Endothelial cell of hepatic sinusoid (primary cell): ENCODE data around the gene ENOPH1.

Experiments
- in situ Hi-C: cut with HindIII; loops from 2 replicates; pipeline ENCODE4 v1.10.0; 2017; ENCODE audit warnings: low sequenced_read_pairs

ENOPH1 gene

DNA sequence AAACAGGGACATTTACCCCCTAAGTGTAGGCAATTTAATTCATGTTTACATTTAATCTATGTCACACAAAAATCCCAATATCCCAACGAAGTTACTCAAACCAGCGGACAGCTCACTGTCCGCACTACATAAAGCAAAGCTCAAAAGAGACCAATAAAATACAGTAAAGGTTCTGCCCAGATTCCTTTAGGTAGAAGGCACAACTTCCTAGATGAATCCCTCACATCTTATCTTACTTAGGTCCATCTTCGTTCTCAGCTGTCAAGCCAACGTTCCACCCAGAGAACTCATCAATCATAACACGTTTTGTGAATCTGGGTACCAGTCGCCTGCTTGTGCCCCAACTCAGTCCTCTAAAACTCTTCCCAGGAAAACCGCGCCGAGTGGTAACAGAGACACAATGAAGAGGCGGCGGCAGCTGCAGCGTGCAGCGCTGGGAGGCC lies 1.8 kb upstream of the ENOPH1 start:
- in situ Hi-C loops = no loop called here

DNA sequence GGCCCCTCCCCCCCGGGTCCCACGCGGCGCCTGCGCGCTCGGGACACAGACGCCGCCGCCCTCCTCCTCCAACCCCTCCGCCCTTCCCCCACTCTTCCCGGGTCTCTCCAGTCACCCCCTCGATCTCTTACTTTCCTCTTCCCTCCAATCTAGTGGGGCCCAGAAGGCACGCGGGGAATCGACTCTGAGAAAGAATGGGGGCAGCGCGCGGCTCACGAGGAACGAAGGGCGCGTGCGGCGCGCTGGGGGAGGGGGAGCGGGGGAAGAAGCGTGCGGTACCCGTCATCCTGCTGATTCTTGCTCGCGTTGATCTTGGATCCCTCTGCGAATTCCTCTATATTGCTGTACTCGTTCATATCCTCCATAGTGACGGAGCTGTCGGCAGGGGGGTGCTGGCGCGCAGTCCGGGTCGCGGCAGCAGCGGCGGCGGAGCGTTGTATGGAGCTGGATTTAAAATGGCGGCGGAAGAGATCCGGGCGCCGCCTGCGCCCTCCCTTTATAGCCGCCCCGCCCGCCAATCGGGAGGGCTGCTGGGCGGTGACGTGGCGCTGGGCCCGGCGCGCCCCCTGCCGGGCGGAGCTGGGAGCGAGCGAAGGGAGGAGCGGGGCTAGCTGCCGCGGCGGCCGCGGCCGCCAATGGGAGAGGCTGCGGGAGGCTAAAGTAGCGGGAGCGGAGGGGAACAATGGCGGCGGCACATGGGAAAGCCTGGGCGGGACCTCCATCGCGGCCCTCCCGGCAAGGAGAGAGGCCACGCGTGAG lies 1.2 kb upstream of the ENOPH1 start:
- in situ Hi-C loops = no loop called here

DNA sequence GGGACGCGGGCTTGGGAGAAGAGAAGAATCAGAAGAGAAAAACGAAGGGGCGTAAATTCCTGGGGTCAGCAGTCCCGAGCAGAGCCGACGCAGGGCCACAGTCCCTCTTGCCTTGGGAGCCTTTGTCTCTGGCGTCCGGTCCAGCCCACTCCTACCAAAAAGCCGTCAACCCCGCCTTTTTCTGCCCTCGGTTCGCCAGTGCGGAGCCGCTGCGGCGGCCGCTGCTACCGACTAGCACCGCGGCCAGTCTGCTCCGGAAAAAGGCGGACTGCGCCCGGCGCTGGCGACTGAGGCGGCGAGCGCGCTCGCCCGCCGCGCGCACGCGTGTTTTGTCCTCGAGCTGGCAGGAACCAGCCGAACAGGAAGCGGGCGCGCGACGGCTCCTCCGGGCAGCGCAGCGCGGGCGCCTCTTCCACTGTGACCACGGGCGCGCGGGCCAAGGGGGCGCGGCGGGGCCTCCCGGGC lies 630 bp upstream of the ENOPH1 start:
- in situ Hi-C loops = no loop called here

DNA sequence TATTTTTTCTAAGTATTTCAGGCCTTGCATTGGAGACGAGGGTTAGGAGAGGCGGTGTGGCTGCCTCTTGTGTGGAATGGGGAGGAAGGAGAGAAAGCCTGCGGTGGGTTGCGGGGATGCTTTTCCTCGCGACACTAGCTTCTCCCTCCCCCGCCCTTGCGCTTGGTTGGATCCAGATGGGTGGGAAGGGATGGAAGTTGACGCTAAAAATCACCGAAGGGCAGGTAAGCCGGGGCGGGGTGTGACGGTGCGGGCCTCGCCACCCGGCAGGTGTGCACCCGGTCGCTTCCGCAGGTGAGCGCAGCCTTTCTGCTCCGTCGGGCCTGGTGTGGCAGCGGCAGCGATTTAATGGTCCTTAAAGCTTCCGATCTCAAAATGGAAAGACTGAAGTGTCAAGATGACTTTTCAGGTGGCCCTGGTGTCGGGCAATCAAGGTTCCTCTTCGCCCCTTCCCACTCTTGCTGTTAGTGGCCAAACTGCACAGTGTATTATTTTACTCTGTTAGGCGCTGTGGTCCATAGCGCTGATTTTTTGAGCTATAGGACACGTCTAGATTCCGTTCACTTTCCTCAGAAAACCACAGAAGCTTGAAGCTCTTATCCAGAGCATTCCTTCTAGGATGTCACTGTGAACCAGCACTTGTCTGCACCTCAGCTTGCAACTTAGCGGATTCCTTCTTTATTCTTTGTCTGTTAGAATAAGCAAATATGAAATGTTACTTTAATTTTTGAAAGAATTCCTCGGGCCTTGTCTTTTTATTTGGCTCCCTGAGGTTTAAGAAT lies 765 bp downstream of the ENOPH1 start:
- in situ Hi-C loops = no loop called here

DNA sequence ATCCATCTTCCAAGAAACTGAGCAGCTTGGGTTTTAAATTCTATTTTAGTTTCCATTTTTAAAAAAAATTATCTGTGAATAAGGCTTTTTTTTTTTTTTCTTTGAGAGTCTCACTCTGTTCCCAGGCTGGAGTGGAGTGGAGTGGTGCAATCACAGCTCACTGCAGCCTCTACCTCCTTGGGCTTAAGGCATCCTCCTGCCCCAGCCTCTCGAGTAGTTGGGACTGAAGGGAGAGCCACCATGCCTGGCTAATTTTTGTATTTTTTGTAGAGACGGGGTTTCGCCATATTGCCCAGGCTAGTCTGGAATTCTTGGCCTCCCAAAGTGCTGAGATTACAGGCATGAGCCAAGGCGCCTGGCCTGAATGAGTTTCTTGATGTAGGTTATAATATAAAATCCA lies 1.4 kb downstream of the ENOPH1 start:
- in situ Hi-C loops = no loop called here

DNA sequence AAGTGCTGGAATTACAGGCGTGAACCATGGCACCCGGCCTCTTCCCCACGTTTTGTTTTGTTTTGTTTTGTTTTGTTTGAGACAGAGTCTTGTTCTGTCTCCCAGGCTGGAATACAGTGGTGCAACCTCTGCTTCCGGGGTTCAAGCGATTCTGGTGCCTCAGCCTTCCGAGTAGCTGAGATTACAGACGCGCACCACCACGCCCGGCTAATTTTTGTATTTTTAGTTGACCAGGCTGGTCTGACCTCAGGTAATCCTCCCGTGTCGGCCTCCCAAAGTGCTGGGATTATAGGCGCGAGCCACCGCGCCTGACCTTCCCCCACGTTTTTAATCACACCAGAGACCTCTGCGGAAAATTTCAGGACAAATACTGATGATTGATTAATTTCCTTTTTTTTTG lies 2.2 kb downstream of the ENOPH1 start:
- in situ Hi-C loops = no loop called here

DNA sequence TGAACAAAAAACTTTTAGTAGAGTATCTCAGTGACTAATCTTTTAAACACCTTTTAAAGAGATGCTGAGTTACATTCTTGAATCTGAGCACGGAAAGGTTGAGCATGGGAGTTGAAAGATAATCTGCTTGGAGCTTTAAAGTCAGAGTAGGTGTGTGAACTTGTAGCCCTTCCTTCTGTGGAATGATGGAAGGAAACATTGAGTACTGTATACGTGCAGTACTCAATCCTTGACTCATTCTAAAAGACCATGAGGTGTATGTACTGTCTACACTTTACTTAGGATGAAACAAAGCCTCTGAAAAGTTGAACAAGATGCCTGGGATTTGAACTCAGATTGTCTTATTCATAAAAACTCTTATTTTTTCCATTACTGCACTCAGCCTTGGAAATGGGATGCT lies 3.4 kb downstream of the ENOPH1 start:
- in situ Hi-C loops = no loop called here

DNA sequence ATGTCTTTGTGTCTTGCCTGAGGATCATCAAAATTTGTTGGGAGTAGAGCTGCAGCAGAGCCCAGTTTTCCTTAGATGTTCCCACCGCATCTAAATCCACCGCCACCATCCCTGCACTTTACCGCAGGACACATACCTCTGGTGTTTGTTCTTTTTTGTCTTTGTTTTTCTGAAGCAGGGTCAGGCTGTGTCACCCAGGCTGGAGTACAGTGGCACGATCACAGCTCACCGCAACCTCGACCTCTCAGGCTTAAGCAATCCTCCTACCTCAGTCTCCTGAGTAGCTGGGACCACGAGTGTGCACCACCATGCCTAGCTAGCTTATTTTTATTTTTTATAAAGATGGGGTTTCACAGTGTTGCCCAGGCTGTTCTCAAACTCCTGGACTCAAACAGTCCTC lies 4.6 kb downstream of the ENOPH1 start:
- in situ Hi-C loops = no loop called here

DNA sequence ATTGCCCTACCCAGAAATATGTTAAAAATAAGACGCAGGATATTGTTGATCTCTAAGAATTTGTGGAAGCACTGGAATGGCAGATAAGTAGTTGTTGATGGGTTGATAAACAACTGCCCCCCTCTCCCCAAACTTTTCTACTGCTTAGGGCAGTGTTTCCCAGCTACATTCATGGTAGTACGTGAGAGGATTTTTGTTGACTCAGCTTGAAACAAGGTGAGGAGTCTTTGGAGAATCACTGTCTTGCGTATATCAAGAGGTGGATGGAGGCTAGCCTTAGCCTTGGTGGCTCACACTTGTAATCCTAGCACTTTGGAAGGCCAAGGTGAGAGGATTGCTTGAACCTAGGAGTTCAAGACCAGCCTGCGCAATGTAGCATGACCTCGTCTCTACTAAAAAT lies 5.7 kb downstream of the ENOPH1 start:
- in situ Hi-C loops = no loop called here

DNA sequence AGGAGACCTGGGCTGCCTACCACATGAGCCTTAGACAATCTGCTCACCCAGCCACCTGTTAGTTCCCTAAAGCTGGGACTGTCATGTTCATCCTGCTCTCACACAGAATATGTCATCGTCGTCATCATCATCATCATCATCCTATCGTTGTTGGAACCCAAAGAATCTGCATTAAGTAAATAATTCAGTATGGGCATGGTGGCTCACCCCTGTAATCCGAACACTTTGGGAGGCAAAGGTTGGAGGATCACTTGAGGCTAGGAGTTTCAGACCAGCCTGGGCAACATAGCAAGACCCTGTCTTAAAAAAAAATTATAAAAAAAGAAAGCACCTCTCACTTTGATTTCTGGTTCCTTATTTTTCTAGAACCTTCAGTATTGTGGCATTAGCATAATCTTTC lies 6.4 kb downstream of the ENOPH1 start:
- in situ Hi-C loops = no loop called here

DNA sequence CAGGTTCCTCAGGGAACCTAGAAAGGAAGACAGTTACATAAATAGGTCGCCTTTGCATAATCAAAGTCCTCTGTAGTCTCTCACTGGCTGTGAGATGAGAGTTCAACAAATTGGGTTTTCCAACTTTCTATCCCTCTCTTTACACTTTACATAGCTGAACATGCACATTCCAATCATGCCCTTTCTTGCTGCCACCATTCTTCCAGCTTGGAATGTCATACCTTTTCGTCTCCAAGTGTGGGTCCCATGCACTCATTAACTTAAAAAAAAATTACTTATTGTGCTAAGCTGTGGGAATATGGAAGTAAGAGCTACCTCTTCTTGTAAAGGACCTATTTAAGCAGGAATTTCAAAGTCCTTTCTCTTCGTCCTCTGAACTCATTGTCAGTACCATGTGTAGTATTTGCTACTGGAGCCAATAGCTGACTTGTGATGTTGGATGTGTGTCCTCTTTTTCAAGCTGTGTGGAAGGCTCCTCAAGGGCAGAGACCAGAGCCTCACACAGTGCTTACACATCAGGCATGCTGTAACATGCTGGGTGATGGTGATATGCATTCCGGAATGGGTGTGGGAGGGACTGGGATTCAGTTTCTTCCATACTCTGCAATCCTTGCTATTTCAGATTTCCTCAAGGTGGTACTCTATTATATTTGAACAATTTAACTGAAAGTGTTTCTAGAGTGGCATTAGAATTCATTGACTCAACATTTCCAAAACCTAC lies 7.1 kb downstream of the ENOPH1 start:
- in situ Hi-C loops = no loop called here

DNA sequence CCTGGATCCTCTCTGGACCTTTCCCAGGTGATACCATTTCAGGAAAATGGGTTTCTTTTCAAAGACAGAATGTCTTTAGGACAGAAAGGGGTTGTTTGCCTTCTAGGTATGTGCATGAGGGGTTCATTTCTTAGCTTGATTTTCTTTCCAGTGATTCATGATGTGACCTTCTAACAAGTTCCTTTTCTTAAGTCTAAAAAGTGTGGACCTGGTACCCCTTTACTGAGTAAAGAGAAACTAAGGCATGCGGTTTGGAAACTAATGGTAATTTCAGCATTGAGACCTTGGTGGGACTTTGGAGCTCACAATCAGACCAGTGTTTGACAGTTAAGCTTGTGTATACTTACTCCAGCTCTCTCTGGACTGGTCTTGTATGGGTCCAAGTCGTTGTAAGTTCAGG lies 8.7 kb downstream of the ENOPH1 start:
- in situ Hi-C loops = no loop called here

DNA sequence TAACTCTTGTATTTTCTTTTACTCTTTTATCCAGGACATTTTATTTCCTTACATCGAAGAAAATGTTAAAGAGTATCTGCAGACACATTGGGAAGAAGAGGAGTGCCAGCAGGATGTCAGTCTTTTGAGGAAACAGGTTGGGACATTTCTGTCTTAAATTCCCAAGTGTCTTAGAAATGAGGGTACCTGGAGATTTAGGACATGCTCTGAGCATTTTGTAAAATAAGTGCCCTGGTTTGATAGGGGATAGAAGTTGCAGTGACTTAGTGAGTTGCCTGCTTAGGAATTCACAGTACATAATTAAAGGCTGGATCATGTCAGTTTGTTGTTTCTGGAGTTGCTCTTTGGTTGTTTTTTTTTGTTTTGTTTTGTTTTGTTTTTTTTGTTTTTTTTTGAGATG lies 17.5 kb downstream of the ENOPH1 start:
- in situ Hi-C loops = no loop called here

DNA sequence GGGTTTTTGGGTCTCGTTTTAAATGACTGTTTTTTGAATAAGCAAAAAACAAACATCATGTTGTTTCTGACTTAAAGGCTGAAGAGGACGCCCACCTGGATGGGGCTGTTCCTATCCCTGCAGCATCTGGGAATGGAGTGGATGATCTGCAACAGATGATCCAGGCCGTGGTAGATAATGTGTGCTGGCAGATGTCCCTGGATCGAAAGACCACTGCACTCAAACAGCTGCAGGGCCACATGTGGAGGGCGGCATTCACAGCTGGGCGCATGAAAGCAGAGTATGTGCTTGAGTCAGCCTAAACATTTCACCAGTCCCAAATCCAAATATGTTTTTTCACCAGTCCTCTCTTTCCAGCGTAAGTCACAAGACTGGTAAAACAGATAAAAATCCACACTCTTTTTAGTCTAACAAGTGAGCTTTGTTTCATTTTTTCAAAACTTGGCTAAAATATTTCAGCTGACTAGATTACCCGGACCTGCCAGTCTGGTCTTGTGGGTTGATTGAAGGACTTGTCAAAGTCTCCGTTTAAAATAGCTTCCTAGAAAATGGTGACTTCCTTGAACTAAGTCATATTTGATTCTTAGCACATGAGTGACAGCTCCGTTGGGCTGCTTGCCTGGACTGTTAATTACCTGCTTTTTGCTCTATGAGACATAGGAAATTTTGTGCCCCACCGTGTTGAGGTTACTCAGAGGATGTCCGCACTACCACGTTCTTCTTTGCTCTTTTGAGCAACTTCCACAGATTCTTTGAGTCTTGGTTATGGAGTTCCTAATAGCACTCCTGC lies 20.8 kb downstream of the ENOPH1 start:
- in situ Hi-C loops = no loop called here

DNA sequence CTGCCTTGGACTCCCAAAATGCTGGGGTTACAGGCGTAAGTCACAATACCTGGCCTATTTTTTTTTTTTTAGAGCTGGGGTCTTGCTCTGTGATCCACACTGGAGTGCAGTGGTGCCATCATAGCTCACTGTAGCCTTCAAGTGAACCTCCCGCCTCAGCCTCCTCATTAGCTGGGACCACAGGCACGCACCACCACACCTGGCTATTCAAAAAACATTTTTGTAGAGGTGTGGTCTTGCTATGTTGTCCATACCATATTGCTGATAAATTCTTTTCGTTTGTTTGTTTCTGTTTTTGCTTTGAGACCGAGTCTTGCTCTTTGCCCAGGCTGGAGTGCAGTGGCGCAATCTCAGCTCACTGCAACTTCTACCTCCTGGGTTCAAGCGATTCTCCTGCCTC lies 21.6 kb downstream of the ENOPH1 start:
- in situ Hi-C loops = no loop called here

DNA sequence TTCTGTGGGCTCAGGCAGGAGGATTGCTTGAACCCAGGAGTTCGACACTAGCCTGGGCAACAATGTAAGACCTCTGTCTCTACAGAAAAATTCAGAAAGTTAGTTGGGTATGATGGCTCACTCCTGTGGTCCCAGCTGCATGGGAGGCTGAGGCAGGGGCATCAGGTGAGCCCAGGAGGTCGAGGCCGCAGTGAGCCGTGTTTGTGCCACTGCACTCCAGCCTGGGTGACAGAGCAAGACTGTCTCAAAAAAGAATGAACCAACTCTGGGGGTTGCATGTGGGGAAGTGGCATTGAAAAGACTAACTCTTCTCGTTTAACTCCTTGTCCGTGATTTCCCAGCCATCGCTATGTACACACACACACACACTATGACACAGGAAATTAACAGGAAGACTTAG lies 26.9 kb downstream of the ENOPH1 start:
- in situ Hi-C loops = no loop called here

DNA sequence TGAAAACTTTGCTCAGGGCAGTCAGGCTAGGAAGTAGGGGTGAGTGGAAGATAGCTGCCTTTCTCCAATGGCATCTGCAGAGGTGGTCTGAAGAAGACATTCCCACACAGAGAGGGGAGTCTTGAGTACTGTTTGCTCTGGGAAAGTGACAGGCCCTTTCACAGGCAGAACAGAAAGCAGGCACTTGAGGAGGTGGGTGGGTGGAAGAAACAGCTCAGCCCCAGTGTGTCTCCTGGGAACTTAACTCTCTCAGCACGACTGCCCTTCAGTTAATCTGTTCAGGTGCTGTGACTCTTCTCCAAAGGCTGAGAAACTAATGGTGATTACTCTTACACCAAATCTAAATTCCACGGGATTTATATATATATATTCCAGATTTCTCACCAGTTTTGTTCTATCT lies 28.3 kb downstream of the ENOPH1 start:
- in situ Hi-C loops = no loop called here

DNA sequence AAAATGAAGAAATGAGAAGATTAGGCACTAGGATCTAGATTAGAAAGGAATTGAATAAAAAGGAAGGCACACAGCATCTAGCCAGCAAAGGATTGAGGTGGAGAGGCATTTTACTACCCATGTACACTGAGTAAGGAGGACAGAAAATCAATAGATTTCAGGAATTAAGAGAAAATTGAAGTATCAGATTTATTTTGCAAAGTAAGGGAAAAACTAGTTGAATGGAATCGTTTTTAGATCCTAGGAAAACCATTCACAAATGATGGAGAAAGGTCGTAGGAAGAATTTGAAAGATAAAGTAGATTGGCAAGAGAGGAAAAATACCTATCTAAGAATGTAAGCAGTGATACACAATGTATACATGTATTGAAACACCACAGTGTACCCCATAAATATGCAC lies 31.3 kb downstream of the ENOPH1 start:
- in situ Hi-C loops = no loop called here

DNA sequence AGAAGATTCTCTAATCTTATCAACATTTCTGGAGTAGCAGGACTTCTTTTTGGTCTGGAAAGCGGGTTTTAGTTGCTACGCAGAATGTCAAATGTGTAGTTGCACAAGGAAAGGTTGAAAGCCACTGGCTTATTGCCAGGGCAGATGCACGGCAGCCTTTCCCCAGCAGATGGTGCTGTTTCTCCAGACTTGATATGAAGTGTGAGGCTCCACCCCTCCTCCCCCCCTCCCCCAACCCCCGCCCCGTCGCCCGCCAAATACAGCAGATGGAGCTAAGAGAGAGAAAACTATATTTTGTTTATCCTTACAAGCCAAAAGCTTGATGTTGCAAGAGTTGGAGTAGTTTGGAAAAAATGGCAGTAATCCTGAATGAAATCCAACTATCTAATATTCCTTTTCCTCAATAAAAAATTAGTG lies 32.0 kb downstream of the ENOPH1 start:
- in situ Hi-C loops = no loop called here

DNA sequence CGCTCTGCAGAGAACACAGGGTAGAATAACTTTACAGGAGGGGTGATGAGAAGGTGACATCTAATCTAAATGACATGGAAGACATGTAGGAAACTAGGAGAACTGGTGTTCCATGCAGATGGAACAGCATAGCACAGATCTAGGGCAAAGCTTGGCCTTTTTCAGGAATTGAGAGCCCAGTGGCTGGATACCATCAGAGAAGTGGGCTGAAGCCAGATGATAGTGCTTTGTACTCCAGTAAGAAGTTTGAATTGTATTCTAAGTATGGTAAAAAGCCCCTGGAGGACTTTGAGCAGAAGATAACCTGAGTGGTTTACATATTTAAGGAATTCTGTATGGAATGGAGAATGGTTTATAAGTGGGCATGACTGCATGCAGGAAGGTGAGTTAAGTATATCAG lies 32.8 kb downstream of the ENOPH1 start:
- in situ Hi-C loops = no loop called here

DNA sequence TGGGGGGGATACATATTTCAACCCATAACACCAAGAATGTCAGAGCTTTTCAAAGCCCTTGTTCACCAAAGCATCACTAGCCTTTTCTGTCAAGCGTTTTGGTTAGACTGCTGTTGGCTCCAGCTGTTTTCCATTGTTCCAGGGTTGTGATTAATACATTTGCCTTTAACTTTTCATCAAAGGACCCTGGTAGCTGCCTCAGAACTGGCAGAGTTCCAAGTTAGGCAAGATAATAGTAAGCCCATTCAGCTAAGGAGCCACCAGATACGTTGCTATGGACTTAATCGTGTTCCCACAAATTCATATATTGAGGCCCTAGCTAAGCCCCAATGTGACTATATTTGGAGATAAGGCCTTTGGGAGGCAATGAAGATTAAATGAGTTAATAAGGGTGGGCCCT lies 37.1 kb downstream of the ENOPH1 start:
- in situ Hi-C loops = no loop called here
